SU-DHL-6 (cell line): Measurements from ENCODE around the gene ADK.

ENCODE experiments used
- H2AFZ ChIP-seq: fragments of 200-600 bp; sonication (generic); 2 replicates; pipeline ENCODE4 v1.6.1; 2014; ENCODE audit warnings: low read depth, mild to moderate bottlenecking, moderate library complexity, mixed read lengths, antibody characterized with exemption, low read length; ENCODE audit not compliant: severe bottlenecking
- H3F3A ChIP-seq: fragments of 200-600 bp; shearing (Covaris generic); 2 replicates; pipeline ENCODE4 v1.6.0; 2016; ENCODE audit warnings: antibody characterized with exemption, mild to moderate bottlenecking; ENCODE audit not compliant: insufficient read depth
- H3K27ac ChIP-seq: fragments of 200-600 bp; sonication (generic); 2 replicates; pipeline ENCODE4 v1.5.1; 2016; ENCODE audit warnings: low read depth, mild to moderate bottlenecking, low read length, moderate library complexity, mixed read lengths
- H3K27me3 ChIP-seq: fragments of 200-600 bp; sonication (generic), shearing (Covaris generic); 2 replicates; pipeline ENCODE4 v1.6.0; 2014; ENCODE audit warnings: mild to moderate bottlenecking, low read length
- H3K36me3 ChIP-seq: fragments of 200-600 bp; sonication (generic); 2 replicates; pipeline ENCODE4 v1.6.1; 2014; ENCODE audit warnings: mild to moderate bottlenecking, low read length, mixed read lengths
- H3K4me2 ChIP-seq: fragments of 300-600, 200-600 bp; shearing (Covaris generic), sonication (generic); 2 replicates; pipeline ENCODE4 v1.6.0; 2014; ENCODE audit warnings: low read length, low read depth, mild to moderate bottlenecking; ENCODE audit not compliant: poor library complexity, severe bottlenecking
- H3K4me3 ChIP-seq: fragments of 200-600 bp; sonication (generic); 2 replicates; pipeline ENCODE4 v1.5.1; 2014; ENCODE audit warnings: antibody characterized with exemption, low read length, mild to moderate bottlenecking, mixed read lengths; ENCODE audit not compliant: insufficient read depth, poor library complexity, severe bottlenecking
- H3K79me2 ChIP-seq: fragments of 200-600 bp; sonication (generic); 2 replicates; pipeline ENCODE4 v1.6.1; 2014; ENCODE audit warnings: mild to moderate bottlenecking, low read length, moderate library complexity; ENCODE audit not compliant: insufficient read depth
- H3K9ac ChIP-seq: fragments of 200-600 bp; sonication (generic); 2 replicates; pipeline ENCODE4 v1.7.0; 2014; ENCODE audit warnings: mild to moderate bottlenecking, low read length
- H3K9me2 ChIP-seq: fragments of 200-600 bp; sonication (generic); replicated peaks from 2 replicates; pipeline ENCODE4 v1.6.1; 2014; ENCODE audit warnings: low read length; ENCODE audit not compliant: insufficient read depth
- H3K9me3 ChIP-seq: fragments of 200-600 bp; sonication (generic); 2 replicates; pipeline ENCODE4 v1.6.1; 2014; ENCODE audit warnings: low read length, mixed read lengths; ENCODE audit not compliant: insufficient read depth
- H4K20me1 ChIP-seq: fragments of 200-600 bp; sonication (generic); 2 replicates; pipeline ENCODE4 v1.6.1; 2014; ENCODE audit warnings: low read depth, mild to moderate bottlenecking, antibody characterized with exemption, low read length, moderate library complexity, mixed read lengths
- EZH2phosphoT487 ChIP-seq: fragments of 200-600 bp; sonication (generic), shearing (Covaris generic); conservative IDR thresholded peaks from 2 replicates; pipeline ENCODE4 v1.6.1; 2018; ENCODE audit warnings: mild to moderate bottlenecking, antibody characterized with exemption, low read length, moderate library complexity, mixed read lengths
- TF ChIP-seq, protein P1 (sequence below): fragments of 200-600 bp; sonication (generic); IDR thresholded peaks from one replicate; pipeline ENCODE4 v1.5.1; 2017; ENCODE audit warnings: antibody characterized with exemption, mild to moderate bottlenecking, low read length, moderate library complexity; ENCODE audit not compliant: insufficient read depth, poor library complexity, severe bottlenecking

Gene ADK

GRCh38 chr10:74122060-74122459, 29.0 kb upstream of the ADK start:
- Histone ChIP-seq H3K36me3 (peaks cover 19% of the 10 kb centered on the region), H3K27ac (no peak overlapping the region), H3K9me2 (no peaks in the 10 kb centered on the region), H2AFZ (no peak overlapping the region), H3K9ac (no peak overlapping the region), H3F3A (no peaks in the 10 kb centered on the region), H3K27me3 (no peaks in the 10 kb centered on the region), H3K4me3 (no peak overlapping the region), H3K9me3 (no peaks in the 10 kb centered on the region), H3K79me2 (no peaks in the 10 kb centered on the region), H3K4me2 (no peak overlapping the region), H4K20me1 (no peaks in the 10 kb centered on the region)
- TF ChIP-seq, protein P1, sequence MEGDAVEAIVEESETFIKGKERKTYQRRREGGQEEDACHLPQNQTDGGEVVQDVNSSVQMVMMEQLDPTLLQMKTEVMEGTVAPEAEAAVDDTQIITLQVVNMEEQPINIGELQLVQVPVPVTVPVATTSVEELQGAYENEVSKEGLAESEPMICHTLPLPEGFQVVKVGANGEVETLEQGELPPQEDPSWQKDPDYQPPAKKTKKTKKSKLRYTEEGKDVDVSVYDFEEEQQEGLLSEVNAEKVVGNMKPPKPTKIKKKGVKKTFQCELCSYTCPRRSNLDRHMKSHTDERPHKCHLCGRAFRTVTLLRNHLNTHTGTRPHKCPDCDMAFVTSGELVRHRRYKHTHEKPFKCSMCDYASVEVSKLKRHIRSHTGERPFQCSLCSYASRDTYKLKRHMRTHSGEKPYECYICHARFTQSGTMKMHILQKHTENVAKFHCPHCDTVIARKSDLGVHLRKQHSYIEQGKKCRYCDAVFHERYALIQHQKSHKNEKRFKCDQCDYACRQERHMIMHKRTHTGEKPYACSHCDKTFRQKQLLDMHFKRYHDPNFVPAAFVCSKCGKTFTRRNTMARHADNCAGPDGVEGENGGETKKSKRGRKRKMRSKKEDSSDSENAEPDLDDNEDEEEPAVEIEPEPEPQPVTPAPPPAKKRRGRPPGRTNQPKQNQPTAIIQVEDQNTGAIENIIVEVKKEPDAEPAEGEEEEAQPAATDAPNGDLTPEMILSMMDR = no peak
- no peak for TF ChIP-seq EZH2phosphoT487

GRCh38 chr10:74123081-74123480, 27.9 kb upstream of the ADK start:
- Histone ChIP-seq H3K27me3 (no peaks in the 10 kb centered on the region), H3K27ac (no peak overlapping the region), H3K4me2 (no peak overlapping the region), H3K4me3 (no peak overlapping the region), H2AFZ (no peak overlapping the region), H3K9me2 (no peaks in the 10 kb centered on the region), H3K79me2 (no peaks in the 10 kb centered on the region), H3F3A (no peaks in the 10 kb centered on the region), H4K20me1 (no peaks in the 10 kb centered on the region), H3K9me3 (no peaks in the 10 kb centered on the region), H3K36me3 (peaks cover 19% of the 10 kb centered on the region), H3K9ac (no peak overlapping the region)
- no peak for TF ChIP-seq EZH2phosphoT487
- TF ChIP-seq, protein P1 = no peak

GRCh38 chr10:74133923-74134820, 16.8 kb upstream of the ADK start:
- no peaks in the 10 kb centered on the region for H3F3A ChIP-seq
- no peaks in the 10 kb centered on the region for H3K9me2 ChIP-seq
- H3K79me2 ChIP-seq = 0 out of 2 replicates have a peak, but pooled peaks cover 4% of the 10 kb centered on the region
- TF ChIP-seq EZH2phosphoT487 = no peak
- TF ChIP-seq, protein P1 = no peak
- H3K27me3 ChIP-seq = no peaks in the 10 kb centered on the region
- H3K4me3 ChIP-seq = no peak overlapping the region
- peaks cover 42% of the 10 kb centered on the region for H3K36me3 ChIP-seq
- no peak overlapping the region for H3K9ac ChIP-seq
- no peak overlapping the region for H3K4me2 ChIP-seq
- no peak overlapping the region for H3K27ac ChIP-seq
- H3K9me3 ChIP-seq = no peaks in the 10 kb centered on the region
- no peak overlapping the region for H2AFZ ChIP-seq
- H4K20me1 ChIP-seq = no peaks in the 10 kb centered on the region
